ENCODE measurements around the gene ZNF516.

GRCh38 chr18:76406791-76407190 is 88.3 kb downstream of the ZNF516 start:
- TF ChIP-seq CEBPB (IDR thresholded peaks at IDR 0.05; ENCODE audit: borderline replicate concordance in 1 of 2, low read depth in 2 of 2, low read length in 2 of 2) (no peak), NRF1 (conservative IDR thresholded peaks at IDR 0.05; ENCODE audit: low read depth, low read length) (no peak), CTCF (IDR thresholded peaks at IDR 0.05 in 2 of 3, conservative IDR thresholded peaks at IDR 0.05 in 1 of 3; ENCODE audit: control insufficient read depth in 2 of 3, extremely low read depth in 1 of 3, insufficient read depth in 1 of 3, low read depth in 3 of 3, low read length in 3 of 3) (no peak), ZNF207 (IDR thresholded peaks at IDR 0.05; ENCODE audit: borderline replicate concordance) (no peak), ZNF274 (IDR thresholded peaks at IDR 0.05; ENCODE audit: insufficient read depth, insufficient read length) (no peak), POLR2AphosphoS5 (IDR thresholded peaks at IDR 0.05; ENCODE audit: low read length) (no peak), KDM1A (IDR thresholded peaks at IDR 0.05; ENCODE audit: borderline replicate concordance) (no peak), EP300 (IDR thresholded peaks at IDR 0.05; ENCODE audit: borderline replicate concordance in 1 of 2, control insufficient read depth in 1 of 2, low read depth in 2 of 2, low read length in 2 of 2) (no peak), ATF2 (IDR thresholded peaks at IDR 0.05; ENCODE audit: low read length) (no peak), DPF2 (IDR thresholded peaks at IDR 0.05) (no peak), E4F1 (IDR thresholded peaks at IDR 0.05; ENCODE audit: borderline replicate concordance, partially characterized antibody) (no peak), SIN3A (IDR thresholded peaks at IDR 0.05; ENCODE audit: low read depth, low read length) (no peak)

All from GM12878 (cell line).